ENCODE results near the gene ANKMY1.

The ANKMY1 gene

GRCh38 chr2:240466579-240467148 lies 91.1 kb downstream of the ANKMY1 start:
- Histone ChIP-seq H3K27me3 (ENCODE audit: control insufficient read depth in 5 of 5, insufficient read depth in 4 of 5, low read length in 5 of 5) (no peaks in the 10 kb centered on the region), H3K27ac (ENCODE audit: low read depth, low read length) (no peak overlapping the region), H3K9ac (ENCODE audit: low read length in 5 of 5) (no peak overlapping the region)

DNA sequence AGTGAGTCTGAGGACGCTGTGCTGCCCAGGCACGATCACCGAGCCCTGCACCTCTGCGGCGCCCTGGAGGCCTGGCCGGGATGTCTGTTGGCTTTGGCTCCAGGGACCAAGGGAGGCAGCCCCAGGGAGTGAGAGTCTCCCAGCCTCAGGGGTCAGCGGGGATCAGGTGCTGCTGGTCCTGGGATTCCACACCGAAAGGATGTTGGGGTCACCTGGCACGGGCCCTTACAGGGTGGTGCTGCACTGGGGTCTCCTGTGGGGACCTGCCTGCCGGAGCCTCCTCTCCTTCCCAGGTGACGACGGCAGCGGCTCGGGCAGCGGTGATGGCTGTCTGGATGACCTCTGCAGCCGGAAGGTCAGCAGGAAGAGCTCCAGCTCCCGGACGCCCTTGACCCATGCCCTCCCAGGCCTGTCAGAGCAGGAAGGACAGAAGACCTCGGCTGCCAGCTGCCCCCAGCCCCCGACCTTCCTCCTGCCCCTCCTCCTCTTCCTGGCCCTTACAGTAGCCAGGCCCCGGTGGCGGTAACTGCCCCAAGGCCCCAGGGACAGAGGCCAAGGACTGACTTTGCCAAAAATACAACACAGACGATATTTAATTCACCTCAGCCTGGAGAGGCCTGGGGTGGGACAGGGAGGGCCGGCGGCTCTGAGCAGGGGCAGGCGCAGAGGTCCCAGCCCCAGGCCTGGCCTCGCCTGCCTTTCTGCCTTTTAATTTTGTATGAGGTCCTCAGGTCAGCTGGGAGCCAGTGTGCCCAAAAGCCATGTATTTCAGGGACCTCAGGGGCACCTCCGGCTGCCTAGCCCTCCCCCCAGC lies 91.8 kb downstream of the ANKMY1 start:
- no peak overlapping the region for H3K27ac ChIP-seq (ENCODE audit: low read depth, low read length)
- peaks cover 0 to 10% (median 0%) of the 10 kb centered on the region in 5 donors for H3K4me1 ChIP-seq (ENCODE audit: control insufficient read depth in 5 of 5, insufficient read depth in 5 of 5, low read length in 5 of 5)
- H3K4me3 ChIP-seq (ENCODE audit: low read depth in 1 of 5, low read length in 5 of 5): no peak overlapping the region
- H3K36me3 ChIP-seq (ENCODE audit: control insufficient read depth in 5 of 5, insufficient read depth in 5 of 5, low read length in 5 of 5): peaks cover 0 to 34% (median 20%) of the 10 kb centered on the region in 5 donors
- H3K27me3 ChIP-seq (ENCODE audit: control insufficient read depth in 5 of 5, insufficient read depth in 4 of 5, low read length in 5 of 5): no peaks in the 10 kb centered on the region
- peaks cover 0 to 3% (median 0%) of the 10 kb centered on the region in 5 donors for H3K9me3 ChIP-seq (ENCODE audit: control insufficient read depth in 5 of 5, low read length in 5 of 5)
- H3K9ac ChIP-seq (ENCODE audit: low read length in 5 of 5): no peak overlapping the region

More at GRCh38 chr2:240466579-240467148, 91.1 kb downstream of the ANKMY1 start:
- Histone ChIP-seq H3K36me3 (ENCODE audit: control insufficient read depth in 5 of 5, insufficient read depth in 5 of 5, low read length in 5 of 5) (peaks cover 0 to 34% (median 20%) of the 10 kb centered on the region in 5 donors), H3K4me1 (ENCODE audit: control insufficient read depth in 5 of 5, insufficient read depth in 5 of 5, low read length in 5 of 5) (peaks cover 0 to 10% (median 0%) of the 10 kb centered on the region in 5 donors), H3K9me3 (ENCODE audit: control insufficient read depth in 5 of 5, low read length in 5 of 5) (peaks cover 0 to 3% (median 0%) of the 10 kb centered on the region in 5 donors), H3K4me3 (ENCODE audit: low read depth in 1 of 5, low read length in 5 of 5) (no peak overlapping the region)

DNA sequence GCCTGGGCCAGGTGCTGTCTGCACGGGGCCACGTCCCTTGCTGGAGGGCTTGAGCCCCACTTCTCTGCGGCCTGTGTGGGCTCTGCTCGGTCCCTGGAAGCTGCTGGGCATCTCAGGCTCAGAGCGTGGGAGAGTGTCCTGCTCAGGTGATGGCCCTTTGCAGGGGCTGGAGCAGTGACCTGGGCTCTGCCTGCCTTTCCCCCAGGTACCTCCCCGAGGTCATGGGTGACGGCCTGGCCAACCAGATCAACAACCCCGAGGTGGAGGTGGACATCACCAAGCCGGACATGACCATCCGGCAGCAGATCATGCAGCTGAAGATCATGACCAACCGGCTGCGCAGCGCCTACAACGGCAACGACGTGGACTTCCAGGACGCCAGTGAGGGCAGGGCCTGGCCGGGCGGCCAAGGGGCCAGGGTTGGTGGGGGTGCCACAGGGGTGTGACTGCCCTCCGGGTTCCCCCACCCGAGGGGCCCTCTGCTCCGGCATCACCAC lies 92.5 kb downstream of the ANKMY1 start:
- peaks cover 0 to 34% (median 20%) of the 10 kb centered on the region in 5 donors for H3K36me3 ChIP-seq (ENCODE audit: control insufficient read depth in 5 of 5, insufficient read depth in 5 of 5, low read length in 5 of 5)
- H3K4me1 ChIP-seq (ENCODE audit: control insufficient read depth in 5 of 5, insufficient read depth in 5 of 5, low read length in 5 of 5): peaks cover 0 to 10% (median 0%) of the 10 kb centered on the region in 5 donors
- H3K9me3 ChIP-seq (ENCODE audit: control insufficient read depth in 5 of 5, low read length in 5 of 5): peaks cover 0 to 3% (median 0%) of the 10 kb centered on the region in 5 donors
- no peak overlapping the region for H3K27ac ChIP-seq (ENCODE audit: low read depth, low read length)
- no peaks in the 10 kb centered on the region for H3K27me3 ChIP-seq (ENCODE audit: control insufficient read depth in 5 of 5, insufficient read depth in 4 of 5, low read length in 5 of 5)
- H3K9ac ChIP-seq (ENCODE audit: low read length in 5 of 5): no peak overlapping the region
- no peak overlapping the region for H3K4me3 ChIP-seq (ENCODE audit: low read depth in 1 of 5, low read length in 5 of 5)

DNA sequence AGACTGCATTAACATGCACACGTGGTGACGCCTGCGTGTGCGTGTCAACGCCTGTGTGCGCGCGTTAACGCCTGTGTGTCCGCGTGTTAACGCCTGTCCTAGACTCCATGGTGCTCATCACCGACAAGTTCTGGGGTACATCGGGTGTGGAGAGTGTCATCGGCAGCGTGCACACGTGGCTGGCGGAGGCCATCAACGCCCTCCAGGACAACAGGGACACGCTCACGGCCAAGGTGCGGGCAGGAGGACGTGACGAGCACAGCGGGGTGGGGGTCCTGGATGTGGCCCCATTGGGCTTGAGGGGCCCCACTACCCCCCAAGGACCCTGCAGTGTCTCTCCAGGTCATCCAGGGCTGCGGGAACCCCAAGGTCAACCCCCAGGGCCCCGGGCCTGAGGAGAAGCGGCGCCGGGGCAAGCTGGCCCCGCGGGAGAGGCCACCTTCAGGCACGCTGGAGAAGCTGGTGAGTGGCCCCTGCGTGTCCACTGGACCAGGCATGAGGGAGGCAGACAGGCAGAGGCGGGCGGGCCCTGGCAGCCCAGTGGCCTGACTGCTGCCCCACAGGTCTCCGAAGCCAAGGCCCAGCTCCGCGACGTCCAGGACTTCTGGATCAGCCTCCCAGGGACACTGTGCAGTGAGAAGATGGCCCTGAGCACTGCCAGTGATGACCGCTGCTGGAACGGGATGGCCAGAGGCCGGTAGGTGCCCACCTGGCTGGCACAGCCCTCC lies 93.1 kb downstream of the ANKMY1 start:
- H3K9me3 ChIP-seq (ENCODE audit: control insufficient read depth in 5 of 5, low read length in 5 of 5): peaks cover 0 to 3% (median 0%) of the 10 kb centered on the region in 5 donors
- no peak overlapping the region for H3K4me3 ChIP-seq (ENCODE audit: low read depth in 1 of 5, low read length in 5 of 5)
- H3K27me3 ChIP-seq (ENCODE audit: control insufficient read depth in 5 of 5, insufficient read depth in 4 of 5, low read length in 5 of 5): no peaks in the 10 kb centered on the region
- no peak overlapping the region for H3K27ac ChIP-seq (ENCODE audit: low read depth, low read length)
- H3K9ac ChIP-seq (ENCODE audit: low read length in 5 of 5): no peak overlapping the region
- peaks cover 0 to 10% (median 0%) of the 10 kb centered on the region in 5 donors for H3K4me1 ChIP-seq (ENCODE audit: control insufficient read depth in 5 of 5, insufficient read depth in 5 of 5, low read length in 5 of 5)
- peaks cover 0 to 34% (median 20%) of the 10 kb centered on the region in 5 donors for H3K36me3 ChIP-seq (ENCODE audit: control insufficient read depth in 5 of 5, insufficient read depth in 5 of 5, low read length in 5 of 5)

DNA sequence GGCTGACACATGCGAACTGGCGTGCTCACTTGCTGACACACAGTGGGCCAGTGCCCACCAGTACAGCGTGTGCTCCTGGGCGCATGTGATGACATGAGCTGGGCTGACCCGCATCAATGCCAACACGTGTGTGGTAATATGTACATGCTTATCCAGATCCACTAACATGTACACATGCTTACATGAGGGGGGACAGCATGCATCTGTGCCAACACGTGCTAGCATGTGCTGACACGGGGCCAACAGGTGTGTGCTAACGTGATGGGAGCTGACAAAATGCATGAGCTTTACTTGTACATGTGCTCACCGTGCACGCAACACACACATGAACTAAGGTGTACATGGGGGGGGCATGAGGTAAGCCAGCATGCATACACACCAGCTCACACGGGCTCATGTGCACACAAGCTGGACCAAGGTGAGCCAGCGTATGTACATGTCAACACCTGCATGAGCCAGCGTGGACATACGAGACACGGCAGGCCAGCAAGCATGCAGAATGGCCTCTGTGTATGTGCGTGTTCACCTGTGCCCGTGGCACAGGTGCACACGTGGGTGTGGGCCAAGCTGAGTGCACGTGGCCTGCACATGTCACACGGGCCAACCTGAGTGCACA lies 93.8 kb downstream of the ANKMY1 start:
- Histone ChIP-seq H3K27ac (ENCODE audit: low read depth, low read length) (no peak overlapping the region), H3K4me1 (ENCODE audit: control insufficient read depth in 5 of 5, insufficient read depth in 5 of 5, low read length in 5 of 5) (peaks cover 0 to 10% (median 6%) of the 10 kb centered on the region in 5 donors), H3K9ac (ENCODE audit: low read length in 5 of 5) (no peak overlapping the region), H3K4me3 (ENCODE audit: low read depth in 1 of 5, low read length in 5 of 5) (no peak overlapping the region), H3K36me3 (ENCODE audit: control insufficient read depth in 5 of 5, insufficient read depth in 5 of 5, low read length in 5 of 5) (peaks cover 0 to 34% (median 20%) of the 10 kb centered on the region in 5 donors), H3K9me3 (ENCODE audit: control insufficient read depth in 5 of 5, low read length in 5 of 5) (peaks cover 0 to 3% (median 0%) of the 10 kb centered on the region in 5 donors), H3K27me3 (ENCODE audit: control insufficient read depth in 5 of 5, insufficient read depth in 4 of 5, low read length in 5 of 5) (no peaks in the 10 kb centered on the region)

- Histone ChIP-seq H3K36me3 (ENCODE audit: control insufficient read depth in 5 of 5, insufficient read depth in 5 of 5, low read length in 5 of 5) (peaks cover 0 to 34% (median 20%) of the 10 kb centered on the region in 5 donors), H3K27me3 (ENCODE audit: control insufficient read depth in 5 of 5, insufficient read depth in 4 of 5, low read length in 5 of 5) (no peaks in the 10 kb centered on the region), H3K9me3 (ENCODE audit: control insufficient read depth in 5 of 5, low read length in 5 of 5) (peaks cover 0 to 3% (median 0%) of the 10 kb centered on the region in 5 donors), H3K4me1 (ENCODE audit: control insufficient read depth in 5 of 5, insufficient read depth in 5 of 5, low read length in 5 of 5) (peaks cover 0 to 11% (median 8%) of the 10 kb centered on the region in 5 donors), H3K9ac (ENCODE audit: low read length in 5 of 5) (no peak overlapping the region), H3K27ac (ENCODE audit: low read depth, low read length) (no peak overlapping the region), H3K4me3 (ENCODE audit: low read depth in 1 of 5, low read length in 5 of 5) (no peak overlapping the region)
Measured at GRCh38 chr2:240463274-240463865, 94.4 kb downstream of the ANKMY1 start.

- H3K4me1 ChIP-seq (ENCODE audit: control insufficient read depth in 5 of 5, insufficient read depth in 5 of 5, low read length in 5 of 5): peaks cover 0 to 11% (median 8%) of the 10 kb centered on the region in 5 donors
- peaks cover 0 to 34% (median 20%) of the 10 kb centered on the region in 5 donors for H3K36me3 ChIP-seq (ENCODE audit: control insufficient read depth in 5 of 5, insufficient read depth in 5 of 5, low read length in 5 of 5)
- no peak overlapping the region for H3K4me3 ChIP-seq (ENCODE audit: low read depth in 1 of 5, low read length in 5 of 5)
- H3K27me3 ChIP-seq (ENCODE audit: control insufficient read depth in 5 of 5, insufficient read depth in 4 of 5, low read length in 5 of 5): peaks cover 0 to 4% (median 0%) of the 10 kb centered on the region in 5 donors
- peaks cover 0 to 3% (median 0%) of the 10 kb centered on the region in 5 donors for H3K9me3 ChIP-seq (ENCODE audit: control insufficient read depth in 5 of 5, low read length in 5 of 5)
- no peak overlapping the region for H3K27ac ChIP-seq (ENCODE audit: low read depth, low read length)
- no peak overlapping the region for H3K9ac ChIP-seq (ENCODE audit: low read length in 5 of 5)
Measured at GRCh38 chr2:240462707-240463273, 95.0 kb downstream of the ANKMY1 start.

- H3K4me1 ChIP-seq (ENCODE audit: control insufficient read depth in 5 of 5, insufficient read depth in 5 of 5, low read length in 5 of 5): peaks cover 0 to 11% (median 8%) of the 10 kb centered on the region in 5 donors
- peaks cover 0 to 34% (median 20%) of the 10 kb centered on the region in 5 donors for H3K36me3 ChIP-seq (ENCODE audit: control insufficient read depth in 5 of 5, insufficient read depth in 5 of 5, low read length in 5 of 5)
- no peak overlapping the region for H3K9ac ChIP-seq (ENCODE audit: low read length in 5 of 5)
- no peak overlapping the region for H3K4me3 ChIP-seq (ENCODE audit: low read depth in 1 of 5, low read length in 5 of 5)
- H3K27me3 ChIP-seq (ENCODE audit: control insufficient read depth in 5 of 5, insufficient read depth in 4 of 5, low read length in 5 of 5): peaks cover 0 to 9% (median 0%) of the 10 kb centered on the region in 5 donors
- H3K9me3 ChIP-seq (ENCODE audit: control insufficient read depth in 5 of 5, low read length in 5 of 5): peaks cover 0 to 3% (median 0%) of the 10 kb centered on the region in 5 donors
- H3K27ac ChIP-seq (ENCODE audit: low read depth, low read length): no peak overlapping the region
Measured at GRCh38 chr2:240462073-240462706, 95.6 kb downstream of the ANKMY1 start.

Measured in subcutaneous abdominal adipose tissue (tissue), 5 donors.